ENCODE measurements around the gene HPGDS. TPM values are rescaled to one million over a fixed set of nuclear protein-coding genes. Genes with fewer than 3 reads are reported as not detected.
"Not testable (repeated sequence)": the region's sequence is repeated elsewhere in the genome, so short reads cannot be mapped to it uniquely, and the experiment has no call there.

Gene HPGDS
- total RNA-seq, 1 donor from 2014 or later = not detected

DNA sequence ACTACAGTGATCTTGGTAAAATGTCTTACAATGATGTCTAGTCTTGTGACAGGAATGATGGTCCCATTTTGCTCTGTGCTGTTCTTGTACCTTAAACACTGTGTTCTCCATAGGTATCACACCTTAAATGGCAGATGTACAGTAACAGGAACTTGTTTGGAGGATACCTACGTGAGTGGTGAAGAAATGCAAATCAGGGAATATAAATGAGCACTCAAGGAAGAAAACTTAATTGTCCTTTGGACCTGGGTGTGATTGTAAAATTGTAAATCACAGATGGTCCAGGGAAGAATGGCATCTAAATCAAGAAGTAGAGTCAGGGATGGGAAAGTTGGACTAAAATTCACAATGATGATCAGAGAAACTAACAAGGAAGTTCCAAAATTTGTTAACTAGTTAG lies 12.7 kb downstream of the HPGDS start:
- DNase-seq (ENCODE audit: low read depth in 2 of 2) = no peak

DNA sequence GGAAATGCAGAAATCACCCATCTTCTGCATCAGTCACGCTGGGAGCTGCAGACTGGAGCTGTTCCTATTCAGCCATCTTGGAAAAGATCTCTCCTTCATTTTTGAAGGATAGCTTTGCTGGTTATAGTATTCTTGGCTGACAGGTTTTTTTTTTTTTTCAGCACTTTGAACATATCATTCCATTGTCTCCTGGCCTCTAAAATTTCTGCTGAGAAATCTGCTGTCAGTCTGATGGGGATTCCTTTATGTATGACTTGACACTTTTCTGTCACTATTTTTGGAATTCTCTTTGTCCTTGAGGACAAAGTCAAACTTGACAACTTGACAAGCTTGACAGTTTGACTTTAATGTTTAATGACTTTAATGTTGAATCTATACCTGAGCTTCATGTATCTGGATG lies 16.8 kb downstream of the HPGDS start:
- no peak for DNase-seq (ENCODE audit: low read depth in 2 of 2)

DNA sequence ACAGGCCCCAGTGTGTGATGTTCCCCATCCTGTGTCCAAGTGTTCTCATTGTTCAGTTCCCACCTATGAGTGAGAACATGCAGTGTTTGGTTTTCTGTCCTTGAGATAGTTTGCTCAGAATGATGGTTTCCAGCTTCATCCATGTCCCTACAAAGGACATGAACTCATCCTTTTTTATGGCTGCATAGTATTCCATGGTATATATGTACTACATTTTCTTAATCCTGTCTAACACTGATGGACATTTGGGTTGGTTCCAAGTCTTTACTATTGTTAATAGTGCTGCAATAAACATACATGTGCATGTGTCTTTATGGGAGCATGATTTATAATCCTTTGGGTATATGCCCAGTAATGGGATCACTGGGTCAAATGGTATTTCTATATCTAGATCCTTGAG lies 22.7 kb downstream of the HPGDS start:
- not testable (repeated sequence) for DNase-seq (ENCODE audit: low read depth in 2 of 2)

DNA sequence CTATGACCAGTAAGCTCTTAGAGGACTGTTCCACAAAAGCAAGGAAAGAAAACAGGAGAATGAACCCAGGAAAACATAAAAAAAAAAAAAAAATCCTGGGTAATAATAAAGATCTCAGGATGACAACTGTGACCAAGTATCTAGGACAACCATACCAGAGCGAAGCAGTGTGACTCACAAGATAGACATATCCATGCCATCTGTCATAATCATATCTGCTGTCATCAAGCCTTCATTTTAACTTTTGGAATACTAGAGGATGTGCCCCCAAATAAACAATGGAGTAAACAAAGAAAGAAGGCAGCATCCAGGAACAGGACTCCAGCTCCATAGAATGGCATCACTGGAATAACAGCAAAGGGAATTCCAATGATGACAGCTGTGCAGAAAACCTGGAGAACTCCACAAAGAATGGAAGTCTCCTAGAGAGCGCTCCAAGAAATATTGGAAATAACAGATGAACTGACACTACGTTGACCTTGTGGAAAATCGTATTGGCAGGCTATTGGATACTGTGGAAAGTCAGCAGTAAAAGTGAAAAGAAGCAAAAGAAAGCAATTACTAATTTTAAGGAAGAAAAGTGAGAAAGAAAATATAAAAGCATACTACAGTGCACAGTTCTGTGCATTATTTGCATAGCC lies 35.3 kb downstream of the HPGDS start:
- DNase-seq (ENCODE audit: low read depth in 2 of 2) = peak in 1 of 2 donors; percentile 21

DNA sequence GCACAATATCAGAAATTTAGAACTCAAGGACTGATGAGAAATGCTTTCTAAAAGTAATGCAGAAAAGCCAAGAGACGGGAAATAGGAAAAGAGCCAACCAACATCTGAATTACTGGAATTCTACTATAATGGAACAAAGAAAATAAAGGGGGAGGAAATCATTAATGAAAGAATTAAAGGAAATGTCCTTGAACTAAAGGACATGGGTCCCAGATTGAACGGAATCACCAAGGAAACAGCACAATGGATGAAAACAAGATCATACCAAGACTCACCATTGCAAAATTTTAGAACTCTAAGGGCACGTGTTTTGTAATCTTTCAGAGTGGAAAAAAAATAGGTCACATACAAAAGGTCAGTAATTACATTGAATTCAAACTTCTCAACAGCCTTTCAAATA lies 35.9 kb downstream of the HPGDS start:
- DNase-seq (ENCODE audit: low read depth in 2 of 2) = peak; percentile 12 to 58

DNA sequence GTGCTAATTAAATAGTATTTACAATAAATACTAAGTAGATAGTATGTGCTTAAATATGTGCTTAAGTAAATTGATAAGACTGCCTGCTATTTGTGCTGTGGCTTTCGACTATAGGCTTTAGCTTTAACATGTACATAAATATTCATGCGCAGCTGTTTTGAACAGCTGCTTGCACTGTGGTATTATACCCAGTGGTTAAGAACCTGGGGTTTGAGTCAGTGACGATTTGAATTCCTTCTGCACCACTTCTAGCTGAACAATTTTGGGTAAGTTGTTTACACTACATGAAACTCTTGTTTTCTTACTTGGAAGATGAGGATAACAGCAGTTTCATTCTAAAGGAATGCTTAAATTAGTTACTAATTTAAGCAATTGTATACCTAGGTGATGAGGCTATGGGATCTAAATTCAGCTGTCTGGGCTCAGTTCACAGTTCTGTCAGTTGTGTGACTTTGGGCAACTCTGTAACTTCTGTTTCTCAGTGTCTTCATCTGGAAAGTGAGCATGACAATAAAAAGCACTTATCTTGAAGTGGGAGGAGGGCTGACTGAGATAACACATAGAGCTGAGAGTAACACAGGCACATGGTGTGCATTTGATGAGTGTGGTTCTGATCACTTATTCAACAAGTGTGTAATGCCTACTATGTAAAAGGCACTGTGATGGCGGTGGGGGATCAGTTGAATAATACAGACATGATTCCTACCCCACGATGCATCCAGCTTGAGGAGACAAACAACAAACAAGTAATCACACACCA lies 37.0 kb downstream of the HPGDS start:
- DNase-seq (ENCODE audit: low read depth in 2 of 2) = no peak

DNA sequence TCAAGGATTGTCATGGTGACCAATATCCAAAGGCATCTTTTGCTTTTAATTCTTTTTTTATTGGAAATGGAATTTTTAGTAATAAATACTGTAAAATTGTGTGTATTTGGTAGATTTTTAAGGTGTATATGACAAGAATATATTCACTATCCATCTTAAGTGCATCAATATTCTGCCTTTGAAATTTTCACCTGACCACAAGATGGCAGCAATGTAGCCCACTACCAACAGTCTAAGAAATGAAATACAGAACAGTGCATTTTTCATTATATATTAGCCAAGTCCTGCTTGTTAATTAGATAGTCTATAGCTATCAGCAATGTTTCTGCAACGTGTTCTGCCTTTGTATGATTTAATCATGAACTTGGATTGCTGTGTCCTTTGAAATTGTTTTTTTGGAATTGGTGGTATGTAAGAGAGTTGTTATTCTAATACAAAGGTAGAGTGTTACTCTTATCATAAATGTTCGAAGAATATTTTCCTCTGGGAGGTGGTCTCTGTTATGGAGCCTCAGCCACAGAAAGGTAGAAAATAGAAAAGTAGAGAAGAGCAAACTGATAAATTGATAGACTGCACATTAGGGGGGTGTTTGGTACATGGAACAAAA lies 38.2 kb downstream of the HPGDS start:
- DNase-seq (ENCODE audit: low read depth in 2 of 2) = peak; percentile 31 to 54

DNA sequence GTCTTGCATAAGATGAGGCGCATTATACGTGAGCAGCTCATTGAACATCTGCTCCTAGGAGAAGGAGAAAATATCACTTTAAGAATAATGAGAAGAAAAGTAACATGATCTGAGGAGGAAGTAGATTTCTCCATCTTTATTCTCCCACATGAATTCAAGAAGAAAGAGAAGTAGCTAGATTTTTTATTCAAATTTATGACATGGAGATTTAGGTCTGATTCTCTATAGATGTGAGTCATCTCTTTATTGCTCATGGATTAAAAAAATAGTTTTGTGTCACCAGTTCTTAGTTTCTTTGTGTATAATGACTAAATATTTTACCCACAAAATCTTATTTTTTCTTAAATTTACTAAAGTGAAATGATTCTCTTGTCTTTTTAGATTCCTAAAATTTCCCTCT lies 40.4 kb downstream of the HPGDS start:
- no peak for DNase-seq (ENCODE audit: low read depth in 2 of 2)

DNA sequence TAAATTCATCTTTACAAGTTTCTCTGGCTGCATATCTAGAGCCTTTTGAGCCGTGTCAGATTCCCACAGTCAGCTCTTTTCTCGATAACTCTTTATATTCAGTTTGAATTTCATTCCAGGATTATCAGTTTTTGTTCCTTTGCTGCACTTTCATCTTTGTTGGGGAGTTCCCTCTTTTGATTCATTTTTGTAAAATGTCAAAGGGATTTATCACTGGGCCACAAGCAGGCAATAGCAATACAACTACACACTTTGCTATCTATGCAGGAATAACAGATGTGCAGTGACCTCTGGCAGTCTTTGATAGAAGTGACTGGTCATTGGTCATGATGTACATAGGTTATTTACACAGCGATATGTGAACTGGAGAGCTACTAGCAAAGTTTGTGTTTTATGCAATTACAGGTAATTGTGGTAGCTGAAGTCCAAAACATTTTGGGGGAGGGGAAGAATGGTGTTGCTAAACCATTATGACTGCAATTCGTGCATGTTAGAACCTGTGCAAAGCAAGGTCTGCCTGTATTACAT lies 43.8 kb downstream of the HPGDS start:
- DNase-seq (ENCODE audit: low read depth in 2 of 2) = peak; percentile 71 to 89

DNA sequence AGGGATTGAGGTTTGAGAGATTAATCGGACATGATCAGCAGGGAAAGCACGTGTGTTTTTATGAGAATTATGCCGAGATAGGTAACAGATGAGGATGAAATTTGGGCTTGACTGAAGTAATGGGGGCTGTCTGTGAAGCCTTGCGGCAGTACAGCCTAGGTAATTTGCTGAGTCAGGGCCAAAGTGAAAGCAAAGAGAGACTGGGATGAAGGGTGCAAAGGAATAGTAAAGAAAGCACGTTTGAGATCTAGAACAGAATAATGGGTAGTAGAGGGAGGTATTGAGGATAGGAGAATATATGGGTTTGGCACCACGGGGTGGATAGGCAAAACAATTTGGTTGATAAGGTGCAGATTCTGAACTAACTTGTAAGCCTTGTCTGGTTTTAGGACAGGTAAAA lies 47.2 kb downstream of the HPGDS start:
- DNase-seq (ENCODE audit: low read depth in 2 of 2) = not testable (repeated sequence)

DNA sequence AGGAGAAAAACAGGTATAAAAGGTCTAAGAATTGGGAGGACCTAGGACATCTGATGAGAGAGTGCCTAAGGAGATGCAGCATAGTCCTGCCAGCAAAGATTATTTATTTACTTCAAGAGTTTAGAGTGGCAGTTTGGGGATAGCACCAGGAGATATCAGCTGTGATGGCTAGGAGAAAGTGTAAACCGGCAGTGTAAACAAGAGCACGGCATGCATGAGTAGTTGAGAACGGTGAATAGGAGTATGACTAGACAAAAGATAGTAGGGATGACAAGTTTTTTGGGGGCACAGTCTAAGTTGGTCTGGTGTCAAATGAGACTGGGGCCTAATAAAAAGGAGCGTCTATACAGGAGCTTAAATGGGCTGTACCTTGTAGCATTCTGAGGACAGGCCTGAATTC lies 48.7 kb downstream of the HPGDS start:
- not testable (repeated sequence) for DNase-seq (ENCODE audit: low read depth in 2 of 2)

DNA sequence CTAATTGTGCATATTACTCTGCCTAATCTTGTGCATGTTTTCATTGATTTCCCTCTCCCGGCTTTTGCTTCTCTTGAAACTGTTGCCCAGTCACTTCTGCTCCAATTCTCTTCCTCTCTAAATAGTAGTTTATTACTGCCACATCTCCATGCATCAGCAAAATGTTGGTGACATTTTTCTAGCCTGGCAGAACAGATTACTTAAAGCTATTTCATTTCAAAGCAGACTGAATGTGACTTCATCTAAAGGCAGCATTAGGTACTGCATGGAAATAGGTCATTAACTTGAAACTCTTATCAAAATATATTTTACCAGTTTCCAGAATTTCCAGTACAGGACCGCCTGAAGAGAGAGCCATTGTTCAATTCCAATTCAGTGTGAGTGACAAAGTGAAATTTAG lies 52.4 kb downstream of the HPGDS start:
- DNase-seq (ENCODE audit: low read depth in 2 of 2) = no peak

DNA sequence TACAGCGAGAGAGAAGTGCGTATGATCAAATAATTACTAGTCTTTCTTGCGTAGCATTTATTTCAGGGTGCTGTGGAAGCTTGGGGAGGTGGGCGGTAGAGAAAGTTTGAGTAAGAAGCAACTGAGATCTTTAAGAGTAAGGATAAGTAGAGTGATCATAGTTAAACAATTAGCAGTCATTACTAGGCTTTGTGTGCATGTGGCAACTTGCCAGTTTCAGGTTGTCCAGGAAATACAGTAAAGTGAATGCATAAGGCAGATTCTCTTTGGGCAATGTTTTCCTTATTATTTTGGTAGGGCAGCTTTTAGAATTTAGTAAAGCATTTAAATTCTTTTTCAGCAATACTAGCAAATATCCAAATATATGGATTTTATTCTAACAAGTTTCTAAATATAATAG lies 57.0 kb downstream of the HPGDS start:
- peak; percentile 23 to 49 for DNase-seq (ENCODE audit: low read depth in 2 of 2)

DNA sequence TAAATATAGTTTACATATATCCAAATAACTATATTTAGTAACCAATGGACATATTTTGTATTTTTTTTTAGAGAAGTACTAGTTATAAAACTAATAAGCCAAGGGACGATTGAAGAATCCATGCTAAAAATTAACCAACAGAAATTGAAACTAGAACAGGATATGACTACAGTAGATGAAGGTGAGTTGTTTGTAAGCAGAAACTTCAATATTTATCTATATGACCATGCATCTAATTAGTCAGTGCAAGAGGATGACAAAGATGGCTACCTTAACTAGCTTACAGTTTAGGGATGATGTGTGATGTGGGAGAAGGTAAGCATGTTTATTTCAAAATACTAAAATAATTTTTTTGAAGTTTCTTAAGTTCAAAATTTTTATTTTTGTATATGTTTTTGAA lies 57.7 kb downstream of the HPGDS start:
- no peak for DNase-seq (ENCODE audit: low read depth in 2 of 2)

DNA sequence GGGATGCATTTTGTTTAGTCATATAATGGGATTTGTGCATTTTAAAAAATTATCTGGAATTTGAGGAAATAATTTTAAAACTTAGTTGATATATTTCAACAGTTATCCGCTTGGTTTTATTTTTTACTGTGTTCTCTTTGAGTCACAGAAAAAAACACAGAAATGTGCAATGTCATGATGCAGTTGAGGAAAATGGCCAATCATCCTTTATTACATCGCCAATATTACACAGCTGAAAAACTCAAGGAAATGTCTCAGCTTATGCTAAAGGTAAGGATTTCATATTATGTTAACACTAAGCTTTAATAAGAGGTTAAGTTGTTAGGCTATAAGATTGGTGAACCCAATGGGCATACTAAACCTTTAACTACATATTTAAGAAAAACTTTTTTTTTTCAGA lies 63.9 kb downstream of the HPGDS start:
- DNase-seq (ENCODE audit: low read depth in 2 of 2) = no peak

DNA sequence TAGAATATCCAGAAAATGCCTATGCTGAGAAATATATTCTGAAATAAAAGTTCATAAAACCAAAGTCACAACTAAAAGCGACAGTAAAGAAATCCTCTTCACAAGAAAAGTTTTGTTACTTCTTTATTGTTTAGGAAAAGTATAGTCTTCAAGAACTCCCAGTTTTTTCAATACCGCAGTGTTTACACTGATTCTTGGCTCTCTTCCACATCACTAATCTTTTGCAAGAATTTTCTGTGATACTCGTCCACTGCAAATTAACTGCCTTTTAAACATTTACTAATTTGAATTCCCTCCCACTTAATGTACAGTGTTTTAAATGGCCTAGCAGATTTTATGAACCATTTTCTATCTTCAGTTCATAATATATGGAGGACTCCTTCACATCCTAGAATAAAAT lies 65.1 kb downstream of the HPGDS start:
- DNase-seq (ENCODE audit: low read depth in 2 of 2) = no peak

DNA sequence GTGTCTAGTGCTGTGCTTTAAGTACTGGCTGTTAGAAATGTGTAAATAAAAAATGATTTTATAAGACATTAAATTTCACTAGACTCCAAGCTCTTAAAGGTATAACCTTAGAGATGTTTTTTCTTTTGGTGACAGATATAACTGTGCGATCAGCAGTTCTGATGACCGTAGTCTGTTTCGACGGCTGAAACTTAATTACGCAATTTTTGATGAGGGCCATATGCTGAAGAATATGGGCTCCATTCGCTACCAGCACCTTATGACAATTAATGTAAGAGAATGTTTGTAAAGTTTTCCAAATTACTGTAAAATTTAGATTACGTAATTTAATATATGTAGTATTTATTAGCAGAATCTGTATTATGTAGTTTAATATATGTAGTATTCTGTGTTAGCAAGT lies 66.4 kb downstream of the HPGDS start:
- DNase-seq (ENCODE audit: low read depth in 2 of 2) = no peak

DNA sequence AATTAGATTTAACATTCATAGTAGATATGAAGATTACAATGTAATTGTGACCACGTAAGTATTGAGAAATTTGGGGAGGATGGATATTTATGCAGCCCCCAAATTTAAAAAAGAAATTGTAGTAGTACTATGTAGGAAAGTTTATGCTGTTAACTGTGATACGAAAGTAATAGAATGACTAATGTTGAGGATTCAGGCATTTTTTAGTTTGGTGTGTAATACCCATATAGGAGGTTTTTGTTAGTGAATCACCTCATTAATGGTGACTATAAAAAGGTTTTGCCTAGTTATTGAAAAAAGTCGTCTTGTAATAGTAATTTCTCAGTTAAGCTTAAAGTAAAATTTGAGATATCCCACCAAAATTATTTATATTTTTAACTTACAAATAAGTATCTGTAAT lies 67.7 kb downstream of the HPGDS start:
- DNase-seq (ENCODE audit: low read depth in 2 of 2) = no peak

DNA sequence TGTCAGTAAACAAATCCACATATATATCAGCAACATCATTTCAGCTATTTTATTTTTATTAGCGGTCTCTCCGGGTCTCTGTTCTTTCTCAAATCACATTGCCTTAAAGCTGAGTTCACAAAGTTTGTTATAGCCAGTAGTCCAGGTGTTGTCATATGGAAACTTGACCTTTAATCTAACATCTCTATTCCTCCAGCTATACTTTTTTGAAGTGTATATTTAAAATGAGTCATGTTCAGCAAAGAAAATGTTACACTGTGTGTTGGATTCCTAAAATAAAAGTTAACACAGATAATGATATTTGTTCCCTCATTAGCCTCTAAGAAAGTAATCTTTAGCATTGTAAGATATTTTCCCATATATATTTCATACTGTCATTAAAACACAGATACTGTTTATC lies 71.4 kb downstream of the HPGDS start:
- DNase-seq (ENCODE audit: low read depth in 2 of 2) = no peak

DNA sequence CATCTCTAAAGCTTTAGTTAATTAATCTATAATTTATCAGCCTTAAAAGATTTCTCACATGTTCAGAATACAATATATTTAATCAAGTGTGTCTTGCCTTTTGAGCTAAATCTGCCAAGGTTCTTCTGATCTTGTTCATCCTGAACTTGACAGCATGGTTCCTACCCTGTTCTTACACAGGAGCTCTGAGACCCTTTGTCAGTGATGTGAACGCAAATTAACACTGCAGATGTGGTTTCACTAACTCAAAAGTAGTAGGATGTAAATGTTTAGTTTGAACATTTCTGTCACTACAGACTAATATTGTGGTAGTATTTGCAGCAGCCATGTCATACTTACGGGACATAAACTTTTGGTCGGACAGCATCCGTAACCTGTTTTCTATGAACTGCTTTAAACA lies 75.6 kb downstream of the HPGDS start:
- DNase-seq (ENCODE audit: low read depth in 2 of 2) = no peak

DNA sequence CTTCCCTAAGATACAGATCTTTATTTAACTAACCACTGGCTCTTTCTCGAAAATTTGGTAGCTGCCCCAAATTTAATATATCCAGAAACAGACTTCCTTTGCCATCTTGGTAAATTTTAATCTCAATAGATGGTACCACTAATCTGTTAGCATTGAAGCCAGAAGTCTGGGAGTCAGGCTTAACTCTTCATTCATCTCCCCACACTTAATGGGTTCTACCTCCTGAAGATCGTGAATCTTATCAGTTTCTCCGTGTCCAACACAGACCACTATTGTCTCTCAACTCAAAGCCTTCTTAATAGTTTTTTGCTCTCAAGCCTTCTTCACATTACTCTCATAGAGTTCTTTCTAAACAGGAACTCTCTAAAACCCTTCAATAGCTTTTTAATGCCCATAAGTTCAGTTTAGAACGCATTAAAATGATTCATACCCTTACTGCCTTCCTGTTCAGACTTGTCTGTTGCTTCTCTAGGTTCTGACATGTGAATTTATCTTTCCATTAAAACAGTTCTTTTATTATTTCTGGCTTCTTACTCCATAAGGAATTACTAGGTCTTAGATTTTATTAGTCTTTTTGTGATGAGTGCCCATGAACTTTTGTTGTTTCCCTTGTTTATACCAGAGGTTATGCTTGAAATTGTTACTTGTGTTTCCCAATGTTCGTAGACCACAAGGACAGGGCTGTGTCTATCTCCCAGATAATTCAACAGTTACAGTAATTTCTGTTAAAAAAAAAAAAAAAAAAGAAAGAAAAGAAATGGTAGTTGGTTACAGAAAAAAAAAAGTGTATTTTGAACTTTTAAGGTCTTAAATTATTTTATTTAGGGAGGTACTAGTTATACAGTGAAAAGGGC lies 80.2 kb downstream of the HPGDS start:
- peak in 1 of 2 donors; percentile 69 for DNase-seq (ENCODE audit: low read depth in 2 of 2)

DNA sequence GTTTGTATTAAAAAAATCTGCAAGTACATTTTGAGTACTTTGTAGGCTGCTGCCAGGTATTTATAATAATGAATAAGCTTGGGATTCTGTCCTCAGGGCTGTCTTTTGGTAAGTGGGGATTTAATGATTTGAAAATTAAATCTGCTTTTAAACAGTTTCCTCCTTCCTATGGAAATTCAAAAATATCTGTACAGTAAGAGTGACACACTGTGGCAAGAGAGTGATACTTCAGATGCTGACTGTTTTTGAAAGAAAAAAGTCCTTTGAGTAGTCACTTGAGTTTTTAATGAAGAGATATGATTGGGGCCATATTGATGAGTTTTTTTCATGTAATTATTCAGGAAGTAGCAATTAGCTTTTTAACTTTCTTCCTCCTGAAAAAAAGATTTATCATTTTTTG lies 85.8 kb downstream of the HPGDS start:
- peak in 1 of 2 donors; percentile 5 for DNase-seq (ENCODE audit: low read depth in 2 of 2)

Data from dermis microvascular lymphatic vessel endothelial cell (primary cell).